Liver (tissue), 9 donors: Measurements from ENCODE around the gene CACNA1F. TPM values are rescaled to one million over a fixed set of nuclear protein-coding genes. Genes with fewer than 3 reads are reported as not detected.
A peak's percentile ranks its signal among the peaks of the same experiment; 100 is the strongest.

Experiments
- DNase-seq: peaks from one replicate; pipeline ENCODE4 v3.0.0-alpha.2; 2017; ENCODE audit warnings: low spot score
- H3K27ac ChIP-seq, 2 donors: one replicate each; pipeline ENCODE4 v1.7.0; 2013; ENCODE audit warnings: inconsistent platforms in 2 of 2, low read length in 2 of 2, control low read depth in 1 of 2, low read depth in 1 of 2, mild to moderate bottlenecking in 1 of 2
- H3K27me3 ChIP-seq, 4 donors: one replicate each; pipeline versions ENCODE4 v1.6.1 to v1.7.0; 2013; ENCODE audit warnings: low read length in 3 of 4, inconsistent platforms in 1 of 4, mild to moderate bottlenecking in 1 of 4, moderate library complexity in 1 of 4; ENCODE audit not compliant: control insufficient read depth in 4 of 4, insufficient read depth in 4 of 4
- H3K36me3 ChIP-seq, 4 donors: one replicate each; pipeline versions ENCODE4 v1.6.1 to v1.7.0; 2013; ENCODE audit warnings: low read length in 3 of 4, mild to moderate bottlenecking in 3 of 4, low read depth in 1 of 4, moderate library complexity in 1 of 4; ENCODE audit not compliant: control insufficient read depth in 4 of 4, insufficient read depth in 3 of 4
- H3K4me1 ChIP-seq, 4 donors: one replicate each; pipeline versions ENCODE4 v1.6.1 to v1.7.0; 2013; ENCODE audit warnings: low read length in 3 of 4, mild to moderate bottlenecking in 3 of 4, moderate library complexity in 1 of 4; ENCODE audit not compliant: control insufficient read depth in 4 of 4, insufficient read depth in 4 of 4
- H3K4me3 ChIP-seq, 3 donors: one replicate each; pipeline versions ENCODE4 v1.6.1 to v1.7.0; 2013; ENCODE audit warnings: low read length in 3 of 3, control low read depth in 1 of 3, low read depth in 1 of 3, mild to moderate bottlenecking in 1 of 3
- H3K9ac ChIP-seq, 2 donors: one replicate each; pipeline ENCODE4 v1.7.0; 2013; ENCODE audit warnings: low read length in 2 of 2, mild to moderate bottlenecking in 2 of 2, moderate library complexity in 2 of 2, control low read depth in 1 of 2, low read depth in 1 of 2
- H3K9me3 ChIP-seq, 4 donors: one replicate each; pipeline versions ENCODE4 v1.6.1 to v1.7.0; 2013; ENCODE audit warnings: low read length in 3 of 4; ENCODE audit not compliant: control insufficient read depth in 4 of 4
- ATF3 ChIP-seq: IDR thresholded peaks from 2 replicates; pipeline ENCODE4 v1.6.1; 2016; ENCODE audit warnings: antibody characterized with exemption
- EGR1 ChIP-seq, 2 donors: IDR thresholded peaks; 2 replicates each; pipeline ENCODE4 v1.6.1; 2016 to 2018; ENCODE audit warnings: antibody characterized with exemption in 2 of 2, low read depth in 2 of 2
- FOXA1 ChIP-seq: IDR thresholded peaks from 2 replicates; pipeline ENCODE4 v1.6.1; 2016; ENCODE audit warnings: antibody characterized with exemption
- FOXA2 ChIP-seq: IDR thresholded peaks from 2 replicates; pipeline ENCODE4 v1.6.1; 2016; ENCODE audit warnings: antibody characterized with exemption
- GABPA ChIP-seq, 2 donors: IDR thresholded peaks in 1 of 2; conservative IDR thresholded peaks in 1 of 2; 2 replicates each; pipeline ENCODE4 v1.6.1; 2016; ENCODE audit warnings: antibody characterized with exemption in 2 of 2, mild to moderate bottlenecking in 1 of 2, moderate library complexity in 1 of 2
- JUND ChIP-seq, 2 donors: IDR thresholded peaks; 2 replicates each; pipeline ENCODE4 v1.6.1; 2016; ENCODE audit warnings: antibody characterized with exemption in 2 of 2
- REST ChIP-seq: IDR thresholded peaks from 2 replicates; pipeline ENCODE4 v1.6.1; 2016; ENCODE audit warnings: antibody characterized with exemption, mild to moderate bottlenecking
- RXRA ChIP-seq, 2 donors: IDR thresholded peaks; 2 replicates each; pipeline ENCODE4 v1.6.1; 2017 to 2018; ENCODE audit warnings: antibody characterized with exemption in 2 of 2, mild to moderate bottlenecking in 1 of 2
- SP1 ChIP-seq: IDR thresholded peaks from 2 replicates; pipeline ENCODE4 v1.6.1; 2018; ENCODE audit warnings: antibody characterized with exemption, mild to moderate bottlenecking
- YY1 ChIP-seq: IDR thresholded peaks from 2 replicates; pipeline ENCODE4 v1.6.1; 2016; ENCODE audit warnings: antibody characterized with exemption, mild to moderate bottlenecking
- ZBTB33 ChIP-seq: IDR thresholded peaks from 2 replicates; pipeline ENCODE4 v1.6.1; 2016; ENCODE audit warnings: antibody characterized with exemption
- WGBS: extraction: QIAGEN DNeasy Blood & Tissue Kit; methylation state at CpG from one replicate; pipeline ENCODE4 v1.1.7; 2013; 5-methylcytosine and 5-hydroxymethylcytosine counted together
- polyA plus RNA-seq, 2 donors: library from polyadenylated mRNA; stranded (reverse) in 1 of 2; unstranded in 1 of 2; fragments of 200-250 nt in 1 of 2; fragments of >200 nt in 1 of 2; fragmentation: Nextera tagmentation in 1 of 2; extraction: Ambion mirVana in 1 of 2; gene quantifications; one replicate each; pipeline versions ENCODE4 v1.2.1 to v1.2.3, GENCODE V29; 2013 to 2015
- total RNA-seq, 2 donors: library from RNA; depleted of rRNA; stranded (reverse); fragments of >200 nt; gene quantifications; one replicate each; pipeline ENCODE4 v1.2.3, GENCODE V29; 2014
- donor health status: healthy.
- donor health status: healthy.
- donor health status: healthy.
- donor health status: healthy.
- donor health status: healthy.

The CACNA1F gene
- total and polyA plus RNA-seq, 4 donors: 0.03 TPM; not detected in 3

- peak overlapping the region in 1 of 3 donors; percentile 7 for H3K4me3 ChIP-seq
- WGBS: 65% methylated on average over 46 of the region's 46 CpGs
- H3K36me3 ChIP-seq: peaks cover 0 to 10% (median 0%) of the 10 kb centered on the region in 4 donors
- H3K4me1 ChIP-seq: peaks cover 2 to 4% (median 3%) of the 10 kb centered on the region in 4 donors
- TF ChIP-seq FOXA2 (no peak), GABPA (IDR thresholded peaks at IDR 0.05 in 1 of 2, conservative IDR thresholded peaks at IDR 0.05 in 1 of 2) (no peak), ATF3 (no peak), FOXA1 (no peak), EGR1 (IDR thresholded peaks at IDR 0.05; ENCODE audit: low read depth in 2 of 2) (no peak), YY1 (no peak), RXRA (IDR thresholded peaks at IDR 0.05) (no peak), ZBTB33 (no peak), REST (no peak)
- no peaks in the 10 kb centered on the region for H3K9me3 ChIP-seq
- no peak overlapping the region for H3K9ac ChIP-seq
- peak overlapping the region in 1 of 2 donors; percentile 37 for H3K27ac ChIP-seq
- no peaks in the 10 kb centered on the region for H3K27me3 ChIP-seq
- DNase-seq: peak; percentile 63
These were observed 48.6 kb downstream of the CACNA1F start for GRCh38 chrX:49184294-49185281.

GRCh38 chrX:49183701-49184281, 49.3 kb downstream of the CACNA1F start:
- H3K4me3 ChIP-seq: no peak overlapping the region
- 94% methylated on average over 18 of the region's 18 CpGs for WGBS
- no peaks in the 10 kb centered on the region for H3K9me3 ChIP-seq
- H3K36me3 ChIP-seq: peaks cover 0 to 18% (median 0%) of the 10 kb centered on the region in 4 donors
- no peak overlapping the region for H3K9ac ChIP-seq
- TF ChIP-seq REST (no peak), JUND (IDR thresholded peaks at IDR 0.05) (no peak), SP1 (no peak), YY1 (no peak)
- peaks cover 2 to 4% (median 3%) of the 10 kb centered on the region in 4 donors for H3K4me1 ChIP-seq
- DNase-seq: no peak
- no peaks in the 10 kb centered on the region for H3K27me3 ChIP-seq
- H3K27ac ChIP-seq: no peak overlapping the region
